HAP-1 (cell line): Measurements from ENCODE around the gene ACTL8.

Experiments used
- DNase-seq, 2 experiments: peaks; one replicate each; pipeline ENCODE4 v3.0.0-alpha.2; 2016 to 2020; ENCODE audit warnings: low spot score in 2 of 2
- H3K27me3 ChIP-seq: fragments of 250-450 bp; sonication (Bioruptor Pico); 2 replicates; pipeline ENCODE4 v1.5.1; 2020; ENCODE audit warnings: low read depth, mild to moderate bottlenecking, moderate library complexity
- H3K36me3 ChIP-seq: fragments of 250-450 bp; sonication (Bioruptor Pico); replicated peaks from 2 replicates; pipeline ENCODE4 v1.5.1; 2020; ENCODE audit warnings: mild to moderate bottlenecking
- H3K4me1 ChIP-seq: fragments of 250-450 bp; sonication (Bioruptor Pico); 2 replicates; pipeline ENCODE4 v1.5.1; 2020; ENCODE audit warnings: mild to moderate bottlenecking
- H3K4me3 ChIP-seq: fragments of 250-450 bp; sonication (Bioruptor Pico); 2 replicates; pipeline ENCODE4 v1.5.1; 2020; ENCODE audit warnings: mild to moderate bottlenecking, moderate library complexity
- H3K9me3 ChIP-seq: fragments of 250-450 bp; sonication (Bioruptor Pico); 2 replicates; pipeline ENCODE4 v1.5.1; 2020; ENCODE audit warnings: mild to moderate bottlenecking, moderate library complexity
- in situ Hi-C: fragments of 300-500 bp; cut with MboI; formaldehyde crosslinking; loops from 3 replicates; pipeline ENCODE4 v1.14.3; 2020; ENCODE audit warnings: low sequenced_read_pairs, inconsistent platforms, mixed read lengths

ACTL8 gene, protein sequence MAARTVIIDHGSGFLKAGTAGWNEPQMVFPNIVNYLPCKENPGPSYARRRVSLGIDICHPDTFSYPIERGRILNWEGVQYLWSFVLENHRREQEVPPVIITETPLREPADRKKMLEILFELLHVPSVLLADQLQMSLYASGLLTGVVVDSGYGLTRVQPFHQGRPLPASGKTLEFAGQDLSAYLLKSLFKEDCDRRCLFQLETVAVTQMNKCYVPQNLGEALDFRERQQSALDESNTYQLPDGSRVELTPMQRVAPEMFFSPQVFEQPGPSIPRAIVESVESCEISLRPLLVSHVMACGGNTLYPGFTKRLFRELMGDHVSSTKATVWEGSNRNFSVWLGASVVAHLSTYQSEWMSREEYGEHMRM

DNA sequence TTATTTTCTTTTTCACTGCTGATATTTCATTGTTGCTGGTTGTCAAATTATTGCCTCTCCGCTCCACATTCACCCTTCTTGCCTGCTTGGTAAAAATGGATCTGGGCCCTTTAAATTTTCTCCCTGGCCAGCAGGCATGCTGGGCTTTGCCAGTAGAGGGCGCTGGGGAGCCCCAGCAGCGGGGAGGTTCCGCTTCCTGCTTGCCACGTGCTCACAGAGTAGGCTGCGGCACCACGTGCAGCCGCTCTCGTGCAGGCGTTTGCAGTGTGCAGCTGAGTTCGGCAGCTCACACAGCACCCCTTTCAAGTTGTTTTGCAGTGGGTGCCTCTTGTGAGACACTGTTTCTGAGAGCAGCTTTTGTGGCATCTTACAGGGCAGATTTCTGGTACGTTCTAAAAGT, at the start of gene ACTL8:
Gene ACTL8, plus strand, starts transcription at position 214 of the 400 bp plus-strand sequence. CDS start 67,676 bp downstream, outside the sequence.
- peak in 1 of 2 experiments; percentile 55 for DNase-seq
- in situ Hi-C loops, result no loop called here
- no peaks in the 10 kb centered on the region for H3K4me1 ChIP-seq
- H3K4me3 ChIP-seq, result no peak within 1 kb of the TSS
- no peaks in the 10 kb centered on the region for H3K27me3 ChIP-seq
- H3K36me3 ChIP-seq, result no peaks in the 10 kb centered on the region
- peaks cover 12% of the 10 kb centered on the region; the same call in 1 of the 2 replicates for H3K9me3 ChIP-seq

DNA sequence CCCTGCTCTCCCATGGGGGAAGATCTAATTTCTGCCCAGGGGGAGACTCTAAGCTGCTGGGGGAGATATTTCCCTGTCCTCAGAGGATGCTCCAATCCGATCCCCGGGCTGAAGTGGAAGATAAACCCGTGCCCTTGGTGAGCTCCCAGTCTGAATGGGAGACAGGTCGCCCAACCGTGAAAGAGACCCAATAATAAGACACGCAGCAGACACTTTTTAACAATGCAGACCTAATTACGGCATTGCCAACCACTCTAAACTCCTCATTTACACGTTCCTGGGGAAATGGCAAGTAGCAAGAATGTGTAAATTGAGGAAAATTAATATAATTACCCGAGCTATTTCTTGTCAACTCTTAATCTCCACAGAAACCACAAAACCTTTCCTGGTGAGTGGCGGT, 48.7 kb upstream of the ACTL8 start:
- H3K4me1 ChIP-seq, result no peaks in the 10 kb centered on the region
- no peaks in the 10 kb centered on the region for H3K27me3 ChIP-seq
- H3K36me3 ChIP-seq, result no peaks in the 10 kb centered on the region
- in situ Hi-C loops, result no loop called here
- no peak overlapping the region for H3K4me3 ChIP-seq
- H3K9me3 ChIP-seq, result no peaks in the 10 kb centered on the region
- DNase-seq, result no peak

DNA sequence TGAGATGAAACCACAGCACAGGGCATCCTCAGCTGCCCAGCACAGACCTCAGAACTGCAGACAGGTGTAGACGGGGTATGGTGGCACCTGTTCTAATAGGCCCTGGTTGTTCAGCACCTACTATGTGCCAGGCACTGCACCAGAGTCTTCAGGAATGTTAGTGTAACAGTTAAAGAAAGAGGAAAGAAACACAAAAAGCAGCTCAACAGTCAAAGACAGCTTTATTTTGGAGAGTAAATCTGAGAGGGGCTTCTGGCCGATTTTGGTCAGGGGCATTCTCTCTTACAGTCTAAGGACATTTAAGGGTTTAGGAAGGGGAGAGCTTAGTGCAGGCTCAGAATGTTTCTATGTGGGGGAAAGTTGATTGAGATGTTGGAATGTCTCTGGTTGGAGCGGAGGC, 45.2 kb upstream of the ACTL8 start:
- Histone ChIP-seq H3K4me1 (no peaks in the 10 kb centered on the region), H3K27me3 (no peaks in the 10 kb centered on the region), H3K9me3 (no peaks in the 10 kb centered on the region), H3K4me3 (no peak overlapping the region), H3K36me3 (no peaks in the 10 kb centered on the region)
- no peak for DNase-seq
- in situ Hi-C loops, result no loop called here

DNA sequence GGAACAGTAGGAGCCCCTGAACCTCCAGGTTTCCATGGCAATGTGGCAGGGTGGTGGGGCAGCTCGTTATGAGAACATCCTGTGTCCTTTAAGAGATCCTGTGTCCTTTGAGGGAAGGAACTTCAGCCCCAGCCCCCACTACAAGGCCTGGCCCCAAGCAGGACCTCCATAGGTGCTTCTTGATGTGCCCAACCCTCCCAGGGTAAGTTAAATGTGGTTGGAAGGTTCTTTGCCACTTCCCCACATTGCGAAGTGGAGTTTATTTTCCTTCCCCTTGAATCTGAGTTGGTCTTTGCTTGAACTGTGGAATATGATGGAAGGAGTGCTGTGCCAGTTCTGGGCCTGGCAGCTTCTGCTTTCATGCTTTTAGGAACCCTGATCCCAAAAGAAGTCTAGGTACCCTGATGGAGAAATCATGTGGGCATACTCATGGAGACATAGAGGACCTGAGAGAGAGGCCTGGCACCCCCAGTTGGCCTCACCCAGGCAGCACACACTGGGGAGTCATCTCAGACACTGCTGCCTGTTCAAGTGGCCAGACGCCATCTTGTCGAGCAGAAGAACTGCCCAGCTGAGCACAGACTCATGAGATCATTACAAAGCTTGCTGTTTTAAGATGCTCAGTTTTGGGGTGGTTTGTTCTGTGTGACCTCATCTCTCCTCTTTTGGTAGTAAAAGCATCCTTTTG, 44.1 kb upstream of the ACTL8 start:
- H3K27me3 ChIP-seq, result no peaks in the 10 kb centered on the region
- no peak for DNase-seq
- in situ Hi-C loops, result no loop called here

DNA sequence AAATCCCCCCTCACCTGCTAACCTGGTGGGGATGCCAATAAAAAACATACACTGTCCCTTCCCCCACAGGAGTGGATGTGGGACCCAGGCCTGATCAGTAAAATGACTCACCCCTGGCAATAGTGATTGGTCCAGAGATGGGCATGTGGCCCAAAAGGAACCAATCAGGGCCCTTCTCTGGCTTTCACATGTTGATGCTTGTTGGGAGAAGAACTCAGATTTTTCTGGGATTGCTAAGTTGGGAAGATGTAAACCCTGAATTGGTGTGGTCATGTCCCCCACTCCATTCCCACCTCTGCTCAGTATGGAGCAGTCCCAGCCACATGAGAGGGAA, 43.6 kb upstream of the ACTL8 start:
- H3K27me3 ChIP-seq, result no peaks in the 10 kb centered on the region

More for the DNA sequence above, 44.1 kb upstream of the ACTL8 start:
- H3K4me3 ChIP-seq, result no peak overlapping the region
- H3K9me3 ChIP-seq, result no peaks in the 10 kb centered on the region
- H3K36me3 ChIP-seq, result no peaks in the 10 kb centered on the region
- H3K4me1 ChIP-seq, result no peaks in the 10 kb centered on the region

DNA sequence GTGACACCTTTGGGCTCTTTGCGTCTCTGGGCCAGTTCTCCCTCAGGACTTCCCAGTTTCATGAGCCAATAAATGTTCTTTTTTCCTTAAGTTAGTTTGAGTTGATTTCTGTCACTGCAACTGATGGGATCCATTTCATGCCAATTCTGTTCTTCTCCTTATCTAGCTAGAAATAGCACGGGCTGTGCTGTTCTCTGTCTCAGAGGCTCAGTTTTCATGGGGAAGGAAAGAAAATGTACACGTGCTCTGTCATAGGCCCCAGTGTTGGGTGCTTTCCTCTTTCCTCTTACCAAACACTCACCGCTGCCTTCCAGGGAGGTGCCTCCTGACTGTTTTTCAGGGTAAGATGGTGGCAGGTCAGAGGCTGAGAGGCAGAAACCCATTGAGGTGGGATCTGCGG, 43.2 kb upstream of the ACTL8 start:
- H3K36me3 ChIP-seq, result no peaks in the 10 kb centered on the region
- H3K4me1 ChIP-seq, result no peaks in the 10 kb centered on the region
- no peaks in the 10 kb centered on the region for H3K9me3 ChIP-seq
- no peak for DNase-seq
- H3K4me3 ChIP-seq, result no peak overlapping the region
- in situ Hi-C loops, result no loop called here
- H3K27me3 ChIP-seq, result no peaks in the 10 kb centered on the region

More for the DNA sequence above, 43.6 kb upstream of the ACTL8 start:
- DNase-seq, result no peak
- in situ Hi-C loops, result no loop called here
- Histone ChIP-seq H3K9me3 (no peaks in the 10 kb centered on the region), H3K4me3 (no peak overlapping the region), H3K36me3 (no peaks in the 10 kb centered on the region), H3K4me1 (no peaks in the 10 kb centered on the region)

DNA sequence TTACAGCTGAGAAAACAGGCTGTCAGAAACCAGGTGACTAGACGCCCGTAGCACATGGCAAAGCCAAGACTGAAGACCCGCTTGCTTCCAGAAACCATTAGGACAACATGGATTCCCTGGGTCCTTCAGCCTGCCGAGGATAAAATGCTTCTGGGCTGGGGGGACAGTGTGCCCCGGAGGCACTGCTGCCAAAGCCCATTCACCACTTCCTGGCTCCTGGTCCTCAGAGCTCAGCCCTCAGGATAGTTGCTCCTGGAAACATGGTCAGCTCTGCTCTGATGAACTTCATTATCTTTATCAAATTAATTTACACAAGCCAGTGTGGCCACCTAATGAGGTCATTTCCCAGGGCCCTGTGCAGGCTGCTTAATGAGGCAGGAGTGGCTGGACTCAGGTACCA, 41.1 kb upstream of the ACTL8 start:
- H3K36me3 ChIP-seq, result no peaks in the 10 kb centered on the region
- no peak overlapping the region for H3K4me3 ChIP-seq
- no peaks in the 10 kb centered on the region for H3K4me1 ChIP-seq
- no peaks in the 10 kb centered on the region for H3K9me3 ChIP-seq
- in situ Hi-C loops, result no loop called here
- no peaks in the 10 kb centered on the region for H3K27me3 ChIP-seq
- DNase-seq, result no peak

DNA sequence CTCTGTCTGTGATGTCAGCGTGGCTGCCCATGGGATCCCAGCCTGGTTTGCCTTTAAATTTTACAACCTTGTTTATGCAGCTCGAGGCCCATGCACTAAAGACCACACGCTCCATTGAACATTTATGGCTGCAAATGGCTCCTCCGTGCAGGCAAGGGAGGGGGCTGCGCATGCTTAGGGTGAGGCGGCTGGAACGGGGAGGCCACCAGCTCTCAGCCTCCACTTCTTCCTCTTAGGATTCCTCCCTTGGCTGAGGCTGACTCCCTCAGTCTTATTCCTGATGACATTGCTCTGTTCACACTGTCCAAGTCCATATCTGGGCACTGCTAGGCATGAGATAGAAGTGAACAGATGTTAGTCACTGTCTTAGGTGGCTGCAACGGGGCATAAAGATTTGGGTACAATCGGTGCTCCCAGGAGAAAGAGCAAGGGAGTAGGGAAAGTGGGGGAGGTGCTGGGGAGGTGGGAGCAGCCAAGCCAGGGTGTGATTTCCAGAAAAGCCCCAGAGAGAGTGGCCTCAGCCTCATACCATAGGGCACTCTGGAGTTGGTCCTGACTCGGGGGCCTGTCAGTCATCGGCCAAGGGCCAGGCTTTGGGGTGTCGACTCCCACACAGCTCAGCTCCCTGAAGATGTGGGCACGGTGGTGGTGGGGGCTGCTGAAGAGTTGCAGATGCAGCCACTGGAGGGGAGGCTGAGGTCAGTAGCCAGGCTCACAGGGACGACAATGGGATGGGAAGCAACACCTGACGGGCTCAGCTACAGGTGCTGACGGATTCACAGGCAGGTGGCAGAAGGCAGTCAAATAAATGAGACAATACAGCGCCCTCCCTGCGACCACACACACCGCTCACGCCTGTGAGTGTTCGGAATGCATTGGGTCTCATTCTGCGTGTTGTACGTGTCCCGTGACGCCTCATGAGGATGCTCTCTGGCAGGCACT, 37.3 kb upstream of the ACTL8 start:
- Histone ChIP-seq H3K36me3 (no peaks in the 10 kb centered on the region), H3K27me3 (peaks cover 4% of the 10 kb centered on the region; the same call in 1 of the 2 replicates), H3K9me3 (no peaks in the 10 kb centered on the region), H3K4me3 (no peak overlapping the region), H3K4me1 (no peaks in the 10 kb centered on the region)
- DNase-seq, result no peak
- in situ Hi-C loops, result no loop called here

DNA sequence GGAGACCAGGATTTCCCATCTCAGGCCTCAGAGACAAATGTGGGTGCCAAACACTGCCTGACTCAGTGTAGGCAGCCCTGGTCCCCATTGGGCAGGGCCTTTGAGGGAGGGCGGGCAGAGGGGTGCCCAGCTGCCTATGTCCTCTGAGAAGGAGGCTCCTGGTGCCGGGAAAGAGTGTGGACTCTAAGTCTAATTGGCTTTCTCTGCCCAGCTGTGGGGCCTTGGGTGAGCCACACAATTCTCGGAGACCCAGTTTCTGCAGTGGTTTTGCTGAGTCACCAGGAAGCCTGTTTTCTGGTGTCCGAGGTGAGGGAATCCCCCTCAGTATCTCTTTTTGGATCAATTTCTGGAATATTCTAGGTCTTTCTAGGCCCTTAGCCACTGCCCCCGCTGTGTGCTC, 35.3 kb upstream of the ACTL8 start:
- H3K4me1 ChIP-seq, result no peaks in the 10 kb centered on the region
- peaks cover 4% of the 10 kb centered on the region; the same call in 1 of the 2 replicates for H3K27me3 ChIP-seq
- in situ Hi-C loops, result no loop called here
- no peaks in the 10 kb centered on the region for H3K9me3 ChIP-seq
- H3K4me3 ChIP-seq, result no peak overlapping the region
- no peaks in the 10 kb centered on the region for H3K36me3 ChIP-seq
- no peak for DNase-seq

DNA sequence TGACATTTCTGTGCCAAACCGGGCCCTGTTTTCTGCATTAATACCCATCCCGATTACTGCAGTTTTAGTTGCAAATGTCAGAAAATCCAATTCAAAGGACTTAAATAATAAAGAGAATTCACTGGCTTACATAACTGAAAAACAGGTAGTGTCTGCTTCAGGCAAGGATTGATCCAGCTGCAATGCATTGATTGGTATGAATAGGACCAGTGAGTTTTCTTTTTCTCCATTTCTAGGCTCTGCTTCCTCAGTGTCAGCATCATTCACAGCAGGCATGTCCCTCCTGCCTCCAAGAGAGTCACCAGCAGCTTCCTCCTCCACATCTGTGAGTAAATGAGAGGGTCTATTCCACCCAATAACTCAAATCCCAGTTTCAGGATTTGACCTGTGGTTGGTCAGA, 33.7 kb upstream of the ACTL8 start:
- no peaks in the 10 kb centered on the region for H3K36me3 ChIP-seq
- DNase-seq, result no peak
- in situ Hi-C loops, result no loop called here
- H3K4me3 ChIP-seq, result no peak overlapping the region
- H3K4me1 ChIP-seq, result peaks cover 2% of the 10 kb centered on the region; the same call in 1 of the 2 replicates
- peaks cover 4% of the 10 kb centered on the region; the same call in 1 of the 2 replicates for H3K27me3 ChIP-seq
- H3K9me3 ChIP-seq, result no peaks in the 10 kb centered on the region

DNA sequence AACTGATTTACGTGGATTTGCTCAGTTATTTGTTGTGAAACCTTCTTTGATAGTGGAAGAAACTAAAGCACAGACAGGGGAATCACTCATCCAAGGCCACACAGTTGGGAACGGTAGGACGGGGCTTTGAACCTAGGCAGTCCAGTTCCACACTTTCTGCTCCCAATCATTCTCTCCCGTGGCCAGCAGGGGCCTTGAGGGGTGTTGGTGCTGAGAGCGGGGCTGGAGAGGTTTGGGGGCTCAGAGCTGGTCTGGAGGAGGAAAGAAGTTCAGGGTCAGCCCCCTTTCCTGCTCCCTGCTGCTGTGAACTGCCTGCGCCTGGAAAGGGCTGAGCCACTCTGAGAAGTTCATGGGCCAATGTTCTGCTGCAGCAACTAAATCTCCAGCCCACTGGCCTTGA, 31.4 kb upstream of the ACTL8 start:
- Histone ChIP-seq H3K4me3 (no peak overlapping the region), H3K4me1 (peaks cover 2% of the 10 kb centered on the region; the same call in 1 of the 2 replicates), H3K27me3 (peaks cover 4% of the 10 kb centered on the region; the same call in 1 of the 2 replicates), H3K9me3 (no peaks in the 10 kb centered on the region), H3K36me3 (no peaks in the 10 kb centered on the region)
- DNase-seq, result no peak
- in situ Hi-C loops, result no loop called here

DNA sequence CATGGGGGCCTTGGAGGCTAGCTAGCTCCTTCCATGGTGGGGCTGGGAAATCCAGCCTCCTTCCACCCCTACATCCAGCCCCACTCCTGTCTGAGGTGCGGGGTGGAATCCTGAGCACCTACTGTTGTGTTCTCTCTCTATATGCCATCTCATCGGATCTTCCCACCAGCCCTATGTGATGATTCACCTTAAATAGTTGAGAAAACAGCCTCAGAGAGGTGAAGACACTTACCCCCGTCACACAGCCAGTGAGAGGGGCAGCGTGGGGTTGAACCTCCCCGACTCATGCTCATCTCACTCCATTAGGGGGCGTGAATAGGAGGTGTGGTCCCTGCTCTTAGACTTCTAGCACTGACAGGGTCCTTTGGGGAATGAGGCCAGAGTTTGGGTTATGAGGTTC, 31.0 kb upstream of the ACTL8 start:
- Histone ChIP-seq H3K9me3 (no peaks in the 10 kb centered on the region), H3K36me3 (no peaks in the 10 kb centered on the region), H3K4me1 (peaks cover 2% of the 10 kb centered on the region; the same call in 1 of the 2 replicates), H3K27me3 (peaks cover 4% of the 10 kb centered on the region; the same call in 1 of the 2 replicates), H3K4me3 (no peak overlapping the region)
- DNase-seq, result no peak
- in situ Hi-C loops, result no loop called here

DNA sequence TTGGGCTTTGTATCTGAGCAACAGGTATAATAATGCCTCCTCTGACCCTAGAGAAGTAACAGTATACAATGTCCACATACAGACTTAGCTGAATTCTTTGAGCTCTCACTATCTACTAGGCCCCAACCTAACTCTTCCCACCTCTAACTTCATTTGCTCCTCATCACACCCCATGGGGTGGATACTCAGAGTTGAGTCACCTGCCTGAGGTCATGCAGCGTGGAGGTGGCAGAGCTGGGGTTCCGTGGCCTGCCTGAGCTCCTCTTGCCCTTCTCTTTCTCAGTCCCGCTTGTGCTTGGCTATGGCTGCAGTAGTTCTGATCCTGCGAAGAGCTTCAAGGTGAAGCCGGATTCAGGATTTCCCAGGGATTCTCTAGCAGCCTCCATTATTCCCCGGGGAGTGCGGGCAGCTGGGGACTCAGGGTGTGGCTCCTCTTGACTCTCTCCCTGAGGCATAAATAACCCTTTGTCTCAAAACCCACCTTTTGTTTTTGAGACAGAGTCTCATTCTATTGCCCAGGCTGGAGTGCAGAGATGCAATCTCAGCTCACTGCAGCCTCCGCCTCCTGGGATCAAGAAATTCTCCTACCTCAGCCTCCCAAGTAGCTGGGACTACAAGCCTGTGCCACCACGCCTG, 29.9 kb upstream of the ACTL8 start:
- peak; percentile 60 to 76 for DNase-seq
- peaks cover 2% of the 10 kb centered on the region; the same call in 1 of the 2 replicates for H3K4me1 ChIP-seq
- in situ Hi-C loops, result no loop called here
- no peaks in the 10 kb centered on the region for H3K36me3 ChIP-seq
- H3K9me3 ChIP-seq, result no peaks in the 10 kb centered on the region
- no peak overlapping the region for H3K4me3 ChIP-seq
- H3K27me3 ChIP-seq, result peaks cover 4% of the 10 kb centered on the region; the same call in 1 of the 2 replicates
